ENCODE results near the gene SELENON. TPM values are rescaled to one million over a fixed set of nuclear protein-coding genes. Genes with fewer than 3 reads are reported as not detected.

SELENON gene
- 10 to 100 TPM; 10.6 to 11.7 TPM for total RNA-seq
- polyA plus RNA-seq, result 4.6 TPM

- peak within 1 kb of the TSS in 7 of 8 donors; percentile 53 to 96 (median 73) for H3K27ac Mint-ChIP-seq
- Histone ChIP-seq H3K4me3 (ENCODE audit: low read length) (peak within 1 kb of the TSS; percentile 50), H3K4me1 (ENCODE audit: insufficient read depth, low read length) (peaks cover 67% of the 10 kb centered on the region)
These were observed at the start of gene SELENON for GRCh38 chr1:25799935-25800702. SELENON (plus strand) TSS chr1:25800193; CDS start chr1:25800231, 38 bp downstream.

GRCh38 chr1:25750923-25751605 is 48.9 kb upstream of the SELENON start:
- no peaks in the 10 kb centered on the region for H3K9me3 Mint-ChIP-seq
- H3K27ac Mint-ChIP-seq, result peak overlapping the region in 2 of 8 donors; percentile 35 to 89
- POLR2A ChIA-PET, result interaction anchor here (0.7 kb wide), 1 partner anchor 154 kb away, joined by 3 read pairs; no protein-coding TSS in a partner anchor
- H3K27me3 Mint-ChIP-seq, result no peaks in the 10 kb centered on the region
- Histone ChIP-seq H3K27me3 (ENCODE audit: insufficient read depth, low read length, poor library complexity, severe bottlenecking) (no peaks in the 10 kb centered on the region), H3K27ac (ENCODE audit: low read depth, low read length) (no peak overlapping the region), H3K9me3 (ENCODE audit: low read length) (no peaks in the 10 kb centered on the region), H3K4me1 (ENCODE audit: insufficient read depth, low read length) (peaks cover 20% of the 10 kb centered on the region), H3K36me3 (ENCODE audit: insufficient read depth, low read length) (no peaks in the 10 kb centered on the region), H3K4me3 (ENCODE audit: low read length) (no peak overlapping the region)
- peaks cover 10 to 15% (median 15%) of the 10 kb centered on the region in 3 donors for H3K4me1 Mint-ChIP-seq
- CTCF ChIA-PET, result no interaction called here
- DNase-seq, result no peak
- H3K36me3 Mint-ChIP-seq, result peaks cover 0 to 45% (median 5%) of the 10 kb centered on the region in 3 donors
- no peak overlapping the region for H3K4me3 Mint-ChIP-seq

More at GRCh38 chr1:25799935-25800702, at the start of gene SELENON:
- no peaks in the 10 kb centered on the region for H3K36me3 ChIP-seq (ENCODE audit: insufficient read depth, low read length)
- DNase-seq, result peak; percentile 15 to 59 (median 26)
- peaks cover 0 to 3% of the 10 kb centered on the region in 2 donors for H3K27me3 Mint-ChIP-seq
- peak within 1 kb of the TSS; percentile 73 to 93 (median 80) for H3K4me3 Mint-ChIP-seq
- H3K9me3 ChIP-seq (ENCODE audit: low read length), result no peaks in the 10 kb centered on the region
- peaks cover 42 to 66% (median 59%) of the 10 kb centered on the region in 3 donors for H3K4me1 Mint-ChIP-seq
- peaks cover 0 to under 1% (median 0%) of the 10 kb centered on the region in 3 donors for H3K36me3 Mint-ChIP-seq
- H3K27me3 ChIP-seq (ENCODE audit: insufficient read depth, low read length, poor library complexity, severe bottlenecking), result no peaks in the 10 kb centered on the region
- POLR2A ChIA-PET, result interaction anchor here (1.2 kb wide), 1 partner anchor 25 kb away, joined by 4 read pairs; no protein-coding TSS in a partner anchor
- H3K9me3 Mint-ChIP-seq, result no peaks in the 10 kb centered on the region
- CTCF ChIA-PET, result interaction anchor here (1.0 to 3.5 kb wide), 5 partner anchors 10 to 279 kb away, joined by 3 to 14 read pairs (median 12); no protein-coding TSS in a partner anchor
- no peak within 1 kb of the TSS for H3K27ac ChIP-seq (ENCODE audit: low read depth, low read length)

- POLR2A ChIA-PET, result interaction anchor here (1.0 kb wide), 1 partner anchor 20 kb away, joined by 3 read pairs; no protein-coding TSS in a partner anchor
- peaks cover 0 to 53% (median 4%) of the 10 kb centered on the region in 3 donors for H3K36me3 Mint-ChIP-seq
- peak in 1 of 5 donors; percentile 68 for DNase-seq
- H3K4me3 ChIP-seq (ENCODE audit: low read length), result no peak overlapping the region
- peaks cover 29% of the 10 kb centered on the region for H3K4me1 ChIP-seq (ENCODE audit: insufficient read depth, low read length)
- no peaks in the 10 kb centered on the region for H3K27me3 Mint-ChIP-seq
- H3K9me3 Mint-ChIP-seq, result no peaks in the 10 kb centered on the region
- CTCF ChIA-PET, result interaction anchor here (0.8 kb wide), 1 partner anchor 135 kb away, joined by 3 read pairs; no protein-coding TSS in a partner anchor
- H3K27ac ChIP-seq (ENCODE audit: low read depth, low read length), result no peak overlapping the region
- peaks cover 14 to 19% (median 18%) of the 10 kb centered on the region in 3 donors for H3K4me1 Mint-ChIP-seq
- peaks cover 7% of the 10 kb centered on the region for H3K36me3 ChIP-seq (ENCODE audit: insufficient read depth, low read length)
- peak overlapping the region in 4 of 8 donors; percentile 37 to 74 (median 61) for H3K27ac Mint-ChIP-seq
- H3K27me3 ChIP-seq (ENCODE audit: insufficient read depth, low read length, poor library complexity, severe bottlenecking), result no peaks in the 10 kb centered on the region
- no peaks in the 10 kb centered on the region for H3K9me3 ChIP-seq (ENCODE audit: low read length)
- H3K4me3 Mint-ChIP-seq, result no peak overlapping the region
These were observed 45.4 kb upstream of the SELENON start for GRCh38 chr1:25754470-25755181.

- H3K4me3 ChIP-seq (ENCODE audit: low read length), result no peak overlapping the region
- CTCF ChIA-PET, result no interaction called here
- H3K4me1 ChIP-seq (ENCODE audit: insufficient read depth, low read length), result peaks cover 29% of the 10 kb centered on the region
- POLR2A ChIA-PET, result interaction anchor here (1.0 kb wide), 1 partner anchor 19 kb away, joined by 3 read pairs; no protein-coding TSS in a partner anchor
- H3K9me3 Mint-ChIP-seq, result no peaks in the 10 kb centered on the region
- H3K27me3 Mint-ChIP-seq, result no peaks in the 10 kb centered on the region
- no peak for DNase-seq
- no peaks in the 10 kb centered on the region for H3K27me3 ChIP-seq (ENCODE audit: insufficient read depth, low read length, poor library complexity, severe bottlenecking)
- no peaks in the 10 kb centered on the region for H3K9me3 ChIP-seq (ENCODE audit: low read length)
- peaks cover 7% of the 10 kb centered on the region for H3K36me3 ChIP-seq (ENCODE audit: insufficient read depth, low read length)
- H3K4me3 Mint-ChIP-seq, result no peak overlapping the region
- no peak overlapping the region for H3K27ac ChIP-seq (ENCODE audit: low read depth, low read length)
- H3K36me3 Mint-ChIP-seq, result peaks cover 0 to 59% (median 4%) of the 10 kb centered on the region in 3 donors
- peaks cover 14 to 19% (median 18%) of the 10 kb centered on the region in 3 donors for H3K4me1 Mint-ChIP-seq
- H3K27ac Mint-ChIP-seq, result peak overlapping the region in 3 of 8 donors; percentile 11 to 61 (median 33)
These were observed 44.4 kb upstream of the SELENON start for GRCh38 chr1:25755475-25756125.

- peaks cover 7% of the 10 kb centered on the region for H3K36me3 ChIP-seq (ENCODE audit: insufficient read depth, low read length)
- no peak overlapping the region for H3K4me3 Mint-ChIP-seq
- H3K4me1 Mint-ChIP-seq, result peaks cover 14 to 19% (median 18%) of the 10 kb centered on the region in 3 donors
- H3K9me3 ChIP-seq (ENCODE audit: low read length), result no peaks in the 10 kb centered on the region
- ChIA-PET CTCF (no interaction called here), POLR2A (no interaction called here)
- H3K27ac Mint-ChIP-seq, result peak overlapping the region in 4 of 8 donors; percentile 6 to 79 (median 22)
- no peak for DNase-seq
- no peaks in the 10 kb centered on the region for H3K9me3 Mint-ChIP-seq
- no peak overlapping the region for H3K4me3 ChIP-seq (ENCODE audit: low read length)
- peaks cover 29% of the 10 kb centered on the region for H3K4me1 ChIP-seq (ENCODE audit: insufficient read depth, low read length)
- H3K27ac ChIP-seq (ENCODE audit: low read depth, low read length), result no peak overlapping the region
- H3K36me3 Mint-ChIP-seq, result peaks cover 0 to 58% (median 6%) of the 10 kb centered on the region in 3 donors
- no peaks in the 10 kb centered on the region for H3K27me3 Mint-ChIP-seq
- H3K27me3 ChIP-seq (ENCODE audit: insufficient read depth, low read length, poor library complexity, severe bottlenecking), result no peaks in the 10 kb centered on the region
These were observed 43.8 kb upstream of the SELENON start for GRCh38 chr1:25756215-25756614.

- POLR2A ChIA-PET, result no interaction called here
- H3K27ac Mint-ChIP-seq, result peak overlapping the region in 1 of 8 donors; percentile 57
- H3K9me3 ChIP-seq (ENCODE audit: low read length), result no peaks in the 10 kb centered on the region
- CTCF ChIA-PET, result no interaction called here
- no peaks in the 10 kb centered on the region for H3K27me3 ChIP-seq (ENCODE audit: insufficient read depth, low read length, poor library complexity, severe bottlenecking)
- H3K4me3 ChIP-seq (ENCODE audit: low read length), result no peak overlapping the region
- H3K36me3 Mint-ChIP-seq, result peaks cover 0 to 54% (median 6%) of the 10 kb centered on the region in 3 donors
- H3K9me3 Mint-ChIP-seq, result no peaks in the 10 kb centered on the region
- H3K36me3 ChIP-seq (ENCODE audit: insufficient read depth, low read length), result peaks cover 7% of the 10 kb centered on the region
- H3K27ac ChIP-seq (ENCODE audit: low read depth, low read length), result no peak overlapping the region
- no peaks in the 10 kb centered on the region for H3K27me3 Mint-ChIP-seq
- H3K4me1 ChIP-seq (ENCODE audit: insufficient read depth, low read length), result peaks cover 29% of the 10 kb centered on the region
- peaks cover 14 to 19% (median 18%) of the 10 kb centered on the region in 3 donors for H3K4me1 Mint-ChIP-seq
- H3K4me3 Mint-ChIP-seq, result no peak overlapping the region
- DNase-seq, result no peak
These were observed 42.7 kb upstream of the SELENON start for GRCh38 chr1:25757151-25757845.

GRCh38 chr1:25757846-25758185 is 42.2 kb upstream of the SELENON start:
- H3K4me3 Mint-ChIP-seq, result no peak overlapping the region
- H3K4me3 ChIP-seq (ENCODE audit: low read length), result no peak overlapping the region
- no peak overlapping the region for H3K27ac ChIP-seq (ENCODE audit: low read depth, low read length)
- no peaks in the 10 kb centered on the region for H3K27me3 Mint-ChIP-seq
- peaks cover 14 to 19% (median 18%) of the 10 kb centered on the region in 3 donors for H3K4me1 Mint-ChIP-seq
- H3K9me3 Mint-ChIP-seq, result no peaks in the 10 kb centered on the region
- DNase-seq, result no peak
- H3K36me3 ChIP-seq (ENCODE audit: insufficient read depth, low read length), result peaks cover 7% of the 10 kb centered on the region
- peaks cover 0 to 55% (median 6%) of the 10 kb centered on the region in 3 donors for H3K36me3 Mint-ChIP-seq
- H3K4me1 ChIP-seq (ENCODE audit: insufficient read depth, low read length), result peaks cover 29% of the 10 kb centered on the region
- no peaks in the 10 kb centered on the region for H3K9me3 ChIP-seq (ENCODE audit: low read length)
- H3K27me3 ChIP-seq (ENCODE audit: insufficient read depth, low read length, poor library complexity, severe bottlenecking), result no peaks in the 10 kb centered on the region
- H3K27ac Mint-ChIP-seq, result peak overlapping the region in 2 of 8 donors; percentile 39 to 57
- POLR2A ChIA-PET, result no interaction called here
- CTCF ChIA-PET, result interaction anchor here (0.8 kb wide), 1 partner anchor 41 kb away, joined by 3 read pairs; no protein-coding TSS in a partner anchor
